GM10248 (cell line): ENCODE measurements around the gene HNRNPH2.
A peak's percentile ranks its signal among the peaks of the same experiment; 100 is the strongest.

ENCODE experiments used
- CTCF ChIA-PET: fragments of 300-600 bp; sonication (Branson Sonifier 250); formaldehyde crosslinking; extraction: SDS; loops from one replicate; lab custom pipeline; 2021; ENCODE audit warnings: antibody characterized with exemption; lab: Yijun Ruan, JAX
- POLR2A ChIA-PET: fragments of 350-650 bp; sonication (Branson Sonifier 250); formaldehyde crosslinking; extraction: SDS; loops from one replicate; lab custom pipeline; 2020; ENCODE audit warnings: antibody characterized with exemption; lab: Yijun Ruan, JAX
- DNase-seq: peaks from one replicate; pipeline ENCODE4 v3.0.0; 2012; ENCODE audit errors: extremely low spot score
- TF ChIP-seq, protein P1 (sequence below): IDR thresholded peaks from 2 replicates; pipeline ENCODE4 v1.5.1; 2012; ENCODE audit warnings: mild to moderate bottlenecking, low read depth; ENCODE audit errors: extremely low read depth, missing control alignments, control extremely low read depth

HNRNPH2 gene

GRCh38 chrX:101460669-101461068 is 52.6 kb downstream of the HNRNPH2 start:
- ChIA-PET POLR2A (no interaction called here), CTCF (interaction anchor here (1.4 kb wide), 1 partner anchor 11 kb away, joined by 4 read pairs; no protein-coding TSS in a partner anchor)
- TF ChIP-seq, protein P1, sequence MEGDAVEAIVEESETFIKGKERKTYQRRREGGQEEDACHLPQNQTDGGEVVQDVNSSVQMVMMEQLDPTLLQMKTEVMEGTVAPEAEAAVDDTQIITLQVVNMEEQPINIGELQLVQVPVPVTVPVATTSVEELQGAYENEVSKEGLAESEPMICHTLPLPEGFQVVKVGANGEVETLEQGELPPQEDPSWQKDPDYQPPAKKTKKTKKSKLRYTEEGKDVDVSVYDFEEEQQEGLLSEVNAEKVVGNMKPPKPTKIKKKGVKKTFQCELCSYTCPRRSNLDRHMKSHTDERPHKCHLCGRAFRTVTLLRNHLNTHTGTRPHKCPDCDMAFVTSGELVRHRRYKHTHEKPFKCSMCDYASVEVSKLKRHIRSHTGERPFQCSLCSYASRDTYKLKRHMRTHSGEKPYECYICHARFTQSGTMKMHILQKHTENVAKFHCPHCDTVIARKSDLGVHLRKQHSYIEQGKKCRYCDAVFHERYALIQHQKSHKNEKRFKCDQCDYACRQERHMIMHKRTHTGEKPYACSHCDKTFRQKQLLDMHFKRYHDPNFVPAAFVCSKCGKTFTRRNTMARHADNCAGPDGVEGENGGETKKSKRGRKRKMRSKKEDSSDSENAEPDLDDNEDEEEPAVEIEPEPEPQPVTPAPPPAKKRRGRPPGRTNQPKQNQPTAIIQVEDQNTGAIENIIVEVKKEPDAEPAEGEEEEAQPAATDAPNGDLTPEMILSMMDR = no peak
- no peak for DNase-seq

DNA sequence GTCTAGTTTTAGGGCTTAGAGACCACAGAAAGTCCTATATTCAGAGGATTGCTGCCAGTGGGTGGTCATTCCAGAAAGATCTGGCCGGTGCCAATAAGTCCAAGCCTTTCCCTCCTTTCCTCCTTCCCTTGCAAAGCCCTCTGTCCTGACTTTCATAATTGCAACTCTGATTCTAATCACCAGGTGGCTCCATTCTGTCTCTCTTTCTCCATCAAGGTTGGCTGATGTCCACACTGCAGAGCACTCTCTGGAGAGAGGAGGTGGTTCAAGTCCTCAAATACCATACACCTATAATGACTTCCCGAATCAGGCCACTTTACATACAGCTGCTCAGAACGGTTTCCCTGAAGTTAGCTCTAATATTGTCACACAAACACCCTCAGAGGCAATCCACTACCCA is 54.9 kb downstream of the HNRNPH2 start:
- CTCF ChIA-PET = interaction anchor here (1.4 kb wide), 1 partner anchor 8 kb away, joined by 3 read pairs; no protein-coding TSS in a partner anchor
- POLR2A ChIA-PET = no interaction called here
- peak; percentile 28 for DNase-seq
- TF ChIP-seq, protein P1 = no peak
